Naive thymus-derived CD4-positive, alpha-beta T cell (primary cell): Measurements from ENCODE around the gene CANX. TPM values are rescaled to one million over a fixed set of nuclear protein-coding genes. Genes with fewer than 3 reads are reported as not detected.
"Not testable (repeated sequence)": the region's sequence is repeated elsewhere in the genome, so short reads cannot be mapped to it uniquely, and the experiment has no call there.

ENCODE experiments used
- ATAC-seq: fragments of 150-1000 bp; cut with Tn5 transposase; 2 replicates; pipeline ENCODE4 v1.10.0; 2021; ENCODE audit warnings: mild to moderate bottlenecking, moderate library complexity
- CTCF ChIA-PET: fragments of 350-600 bp; sonication (Branson Sonifier 250); formaldehyde crosslinking; loops from one replicate; lab custom pipeline; 2021; ENCODE audit warnings: antibody characterized with exemption; lab: Charles Lee
- POLR2A ChIA-PET: fragments of 350-600 bp; sonication (Branson Sonifier 250); formaldehyde crosslinking; loops from one replicate; lab custom pipeline; 2021; ENCODE audit warnings: antibody characterized with exemption, inconsistent platforms; lab: Charles Lee
- DNase-seq, 9 donors: peaks; one replicate each; pipeline versions ENCODE4 v3.0.0 to v3.0.0-alpha.2; 2020 to 2022; ENCODE audit warnings: mixed read lengths in 1 of 9
- H3K27ac ChIP-seq: one replicate; pipeline ENCODE4 v1.7.0; 2013; ENCODE audit warnings: mild to moderate bottlenecking, low read depth, low read length, moderate library complexity
- H3K27me3 ChIP-seq, 2 donors: one replicate each; pipeline ENCODE4 v1.7.0; 2013; ENCODE audit warnings: low read length in 2 of 2, mild to moderate bottlenecking in 2 of 2, moderate library complexity in 2 of 2; ENCODE audit not compliant: control insufficient read depth in 2 of 2, insufficient read depth in 2 of 2
- H3K36me3 ChIP-seq, 3 experiments: 1 replicate in 2 of 3; 2 replicates in 1 of 3; pipeline ENCODE4 v1.7.0; 2013; ENCODE audit warnings: low read length in 3 of 3, mild to moderate bottlenecking in 3 of 3, moderate library complexity in 1 of 3; ENCODE audit not compliant: insufficient read depth in 3 of 3, control insufficient read depth in 2 of 3
- H3K4me1 ChIP-seq, 2 donors: one replicate each; pipeline ENCODE4 v1.7.0; 2013; ENCODE audit warnings: low read length in 2 of 2, mild to moderate bottlenecking in 2 of 2, moderate library complexity in 1 of 2; ENCODE audit not compliant: control insufficient read depth in 2 of 2, insufficient read depth in 2 of 2
- H3K4me3 ChIP-seq: 2 replicates; pipeline ENCODE4 v1.7.0; 2013; ENCODE audit warnings: mild to moderate bottlenecking, low read length
- H3K9me3 ChIP-seq, 3 experiments: 1 replicate in 2 of 3; 2 replicates in 1 of 3; pipeline ENCODE4 v1.7.0; 2013; ENCODE audit warnings: low read length in 3 of 3; ENCODE audit not compliant: control insufficient read depth in 2 of 3
- H3K27ac Mint-ChIP-seq, 9 donors: one replicate each; pipeline ENCODE4 v1.8.0; 2020 to 2022; ENCODE audit warnings: mixed read lengths in 9 of 9, mild to moderate bottlenecking in 8 of 9, moderate library complexity in 5 of 9, inconsistent platforms in 2 of 9
- H3K27me3 Mint-ChIP-seq, 5 donors: one replicate each; pipeline ENCODE4 v1.8.0; 2021 to 2022; ENCODE audit warnings: mixed read lengths in 5 of 5, mild to moderate bottlenecking in 1 of 5
- H3K36me3 Mint-ChIP-seq, 5 donors: one replicate each; pipeline ENCODE4 v1.8.0; 2020 to 2022; ENCODE audit warnings: mixed read lengths in 5 of 5, mild to moderate bottlenecking in 3 of 5, inconsistent platforms in 1 of 5
- H3K4me1 Mint-ChIP-seq, 7 donors: one replicate each; pipeline ENCODE4 v1.8.0; 2020 to 2022; ENCODE audit warnings: mixed read lengths in 7 of 7, mild to moderate bottlenecking in 3 of 7, inconsistent platforms in 1 of 7
- H3K4me3 Mint-ChIP-seq, 10 donors: one replicate each; pipeline ENCODE4 v1.8.0; 2020 to 2022; ENCODE audit warnings: mild to moderate bottlenecking in 10 of 10, mixed read lengths in 10 of 10, moderate library complexity in 6 of 10, inconsistent platforms in 2 of 10
- H3K9me3 Mint-ChIP-seq, 11 donors: one replicate each; pipeline ENCODE4 v1.8.0; 2020 to 2022; ENCODE audit warnings: mixed read lengths in 11 of 11, mild to moderate bottlenecking in 4 of 11, inconsistent platforms in 1 of 11, moderate library complexity in 1 of 11
- intact Hi-C, 2 donors: fragments of 100-400 bp; cut with micrococcal nuclease; formaldehyde crosslinking; loops; one replicate each; pipeline ENCODE4 v1.15.1; 2023
- polyA plus RNA-seq, 2 donors: library from polyadenylated mRNA; unstranded; fragments of 300-500 nt; fragmentation: Illumina TruSeq; gene quantifications; one replicate each; pipeline ENCODE4 v1.2.3, GENCODE V29; 2021
- total RNA-seq, 6 experiments: library from RNA in 5 of 6; stranded (reverse) in 5 of 6; gene quantifications; 1 replicate in 5 of 6; 2 replicates in 1 of 6; pipeline ENCODE4 v1.2.3 and lab custom pipeline; 2021 to 2026

CANX gene
- total and polyA plus RNA-seq, 7 experiments from 2014 or later: 175 to 499 (median 253) TPM

GRCh38 chr5:179680014-179680779 is 18.6 kb upstream of the CANX start:
- ChIA-PET CTCF (interaction anchor here (0.6 to 1.3 kb wide), 5 partner anchors 15 to 117 kb away, joined by 3 to 4 read pairs (median 3); partner anchors contain the start of gene HNRNPH1), POLR2A (interaction anchor here (1.2 to 2.6 kb wide), 6 partner anchors 16 to 122 kb away, joined by 5 to 31 read pairs (median 11); partner anchors contain the start of genes HNRNPH1 and MAML1)
- H3K36me3 ChIP-seq: no peaks in the 10 kb centered on the region
- Mint-ChIP-seq H3K36me3 (peaks cover 0 to 19% (median 0%) of the 10 kb centered on the region in 5 donors), H3K4me3 (peak overlapping the region; percentile 46 to 99 (median 72)), H3K27ac (peak overlapping the region; percentile 30 to 89 (median 67)), H3K4me1 (peaks cover 15 to 39% (median 30%) of the 10 kb centered on the region in 7 donors), H3K27me3 (peaks cover 0 to 5% (median 0%) of the 10 kb centered on the region in 5 donors), H3K9me3 (peaks cover 0 to 1% (median 0%) of the 10 kb centered on the region in 11 donors)
- H3K9me3 ChIP-seq: no peaks in the 10 kb centered on the region
- H3K27ac ChIP-seq: no peak overlapping the region
- DNase-seq: no peak
- intact Hi-C loops: no loop called here
- peaks cover 4 to 5% of the 10 kb centered on the region in 2 donors for H3K4me1 ChIP-seq
- no peak overlapping the region for H3K4me3 ChIP-seq
- ATAC-seq: no peak
- no peaks in the 10 kb centered on the region for H3K27me3 ChIP-seq

GRCh38 chr5:179680780-179681401 is 17.9 kb upstream of the CANX start, which contains the start of gene CBY3:
CBY3 (minus strand) TSS chr5:179681034; CDS start chr5:179680918, 116 bp downstream.
- Mint-ChIP-seq H3K4me3 (peak within 1 kb of the TSS; percentile 46 to 99 (median 72)), H3K27me3 (peaks cover 0 to 5% (median 0%) of the 10 kb centered on the region in 5 donors), H3K4me1 (peaks cover 15 to 38% (median 30%) of the 10 kb centered on the region in 7 donors), H3K9me3 (peaks cover 0 to 1% (median 0%) of the 10 kb centered on the region in 11 donors), H3K36me3 (peaks cover 0 to 18% (median 0%) of the 10 kb centered on the region in 5 donors), H3K27ac (peak within 1 kb of the TSS; percentile 30 to 89 (median 67))
- Histone ChIP-seq H3K27ac (no peak within 1 kb of the TSS), H3K4me1 (peaks cover 4 to 5% of the 10 kb centered on the region in 2 donors), H3K9me3 (no peaks in the 10 kb centered on the region), H3K4me3 (no peak within 1 kb of the TSS), H3K36me3 (no peaks in the 10 kb centered on the region), H3K27me3 (no peaks in the 10 kb centered on the region)
- intact Hi-C loops: no loop called here
- CTCF ChIA-PET: no interaction called here
- DNase-seq (no peak), ATAC-seq (no peak)
- POLR2A ChIA-PET: interaction anchor here (0.9 to 2.6 kb wide), 5 partner anchors 15 to 123 kb away, joined by 3 to 20 read pairs (median 7); partner anchors contain the start of gene HNRNPH1

GRCh38 chr5:179689212-179689611 is 9.6 kb upstream of the CANX start:
- H3K27ac Mint-ChIP-seq, H3K36me3 Mint-ChIP-seq, H3K9me3 Mint-ChIP-seq, H3K27ac ChIP-seq, H3K27me3 ChIP-seq, ATAC-seq, H3K9me3 ChIP-seq, H3K4me3 ChIP-seq, CTCF ChIA-PET, H3K27me3 Mint-ChIP-seq, DNase-seq, H3K4me3 Mint-ChIP-seq, H3K36me3 ChIP-seq, H3K4me1 Mint-ChIP-seq, POLR2A ChIA-PET, intact Hi-C loops, H3K4me1 ChIP-seq: not testable (repeated sequence)

GRCh38 chr5:179694561-179694960 is 4.2 kb upstream of the CANX start:
- Histone ChIP-seq H3K36me3 (peaks cover 0 to 6% (median 0%) of the 10 kb centered on the region in 3 experiments), H3K27ac (no peak overlapping the region), H3K4me1 (peaks cover 12 to 17% of the 10 kb centered on the region in 2 donors), H3K27me3 (no peaks in the 10 kb centered on the region), H3K4me3 (no peak overlapping the region), H3K9me3 (no peaks in the 10 kb centered on the region)
- peak overlapping the region in 3 of 9 donors; percentile 26 to 70 (median 45) for H3K27ac Mint-ChIP-seq
- peaks cover 4 to 30% (median 26%) of the 10 kb centered on the region in 7 donors for H3K4me1 Mint-ChIP-seq
- ATAC-seq: no peak
- POLR2A ChIA-PET: interaction anchor here (0.6 to 4.4 kb wide), 5 partner anchors 9 to 71 kb away, joined by 3 to 29 read pairs (median 6); partner anchors contain the start of genes CBY3 and HNRNPH1
- H3K27me3 Mint-ChIP-seq: no peaks in the 10 kb centered on the region
- DNase-seq: no peak
- intact Hi-C loops: no loop called here
- H3K9me3 Mint-ChIP-seq: no peaks in the 10 kb centered on the region
- peak overlapping the region in 1 of 10 donors; percentile 5 for H3K4me3 Mint-ChIP-seq
- peaks cover 0 to 6% (median 3%) of the 10 kb centered on the region in 5 donors for H3K36me3 Mint-ChIP-seq
- CTCF ChIA-PET: interaction anchor here (0.6 to 0.8 kb wide), 2 partner anchors 15 to 16 kb away, joined by 3 read pairs; no protein-coding TSS in a partner anchor

- intact Hi-C loops: loop anchor here in 1 of 2 donors (5.0 kb wide), 2 partner anchors 101 to 211 kb away; partner anchors contain the start of gene TBC1D9B
- no peak overlapping the region for H3K27ac ChIP-seq
- ChIA-PET POLR2A (interaction anchor here (0.9 to 4.4 kb wide), 7 partner anchors 16 to 137 kb away, joined by 4 to 29 read pairs (median 5); partner anchors contain the start of genes CBY3 and HNRNPH1), CTCF (interaction anchor here (1.3 kb wide), 1 partner anchor 17 kb away, joined by 3 read pairs; no protein-coding TSS in a partner anchor)
- H3K4me3 ChIP-seq: no peak overlapping the region
- Mint-ChIP-seq H3K36me3 (peaks cover 0 to 12% (median 4%) of the 10 kb centered on the region in 5 donors), H3K27ac (peak overlapping the region in 6 of 9 donors; percentile 48 to 100 (median 96)), H3K4me1 (peaks cover 14 to 41% (median 38%) of the 10 kb centered on the region in 7 donors), H3K4me3 (peak overlapping the region in 4 of 10 donors; percentile 29 to 92 (median 60)), H3K27me3 (no peaks in the 10 kb centered on the region), H3K9me3 (no peaks in the 10 kb centered on the region)
- H3K4me1 ChIP-seq: peaks cover 21 to 23% of the 10 kb centered on the region in 2 donors
- peaks cover 0 to 6% (median 0%) of the 10 kb centered on the region in 3 experiments for H3K36me3 ChIP-seq
- ATAC-seq (no peak), DNase-seq (no peak)
- H3K9me3 ChIP-seq: no peaks in the 10 kb centered on the region
- H3K27me3 ChIP-seq: no peaks in the 10 kb centered on the region
Observed at GRCh38 chr5:179696603-179697002, 2.2 kb upstream of the CANX start.

GRCh38 chr5:179697108-179697507 is 1.7 kb upstream of the CANX start:
- ATAC-seq (no peak), DNase-seq (no peak)
- ChIA-PET POLR2A (interaction anchor here (0.9 to 4.4 kb wide), 8 partner anchors 16 to 138 kb away, joined by 3 to 29 read pairs (median 5); partner anchors contain the start of genes CBY3, HNRNPH1 and MAML1), CTCF (interaction anchor here (0.9 to 1.3 kb wide), 2 partner anchors 18 to 66 kb away, joined by 3 read pairs; no protein-coding TSS in a partner anchor)
- Histone ChIP-seq H3K36me3 (peaks cover 0 to 6% (median 0%) of the 10 kb centered on the region in 3 experiments), H3K27me3 (no peaks in the 10 kb centered on the region), H3K4me3 (no peak overlapping the region), H3K4me1 (peaks cover 21 to 23% of the 10 kb centered on the region in 2 donors), H3K9me3 (no peaks in the 10 kb centered on the region), H3K27ac (peak overlapping the region; percentile 88)
- Mint-ChIP-seq H3K27me3 (no peaks in the 10 kb centered on the region), H3K36me3 (peaks cover 0 to 15% (median 4%) of the 10 kb centered on the region in 5 donors), H3K27ac (peak overlapping the region; percentile 94 to 100 (median 98)), H3K4me1 (peaks cover 15 to 44% (median 40%) of the 10 kb centered on the region in 7 donors), H3K4me3 (peak overlapping the region in 9 of 10 donors; percentile 36 to 96 (median 89)), H3K9me3 (no peaks in the 10 kb centered on the region)
- intact Hi-C loops: loop anchor here in 1 of 2 donors (5.0 kb wide), 2 partner anchors 100 to 210 kb away; partner anchors contain the start of gene TBC1D9B
